Keratinocyte (primary cell): ENCODE measurements around the gene GRIK4.

Source experiments
- EZH2 ChIP-seq: IDR thresholded peaks from one replicate; pipeline ENCODE4 v1.6.1; 2012; ENCODE audit warnings: inconsistent platforms, mild to moderate bottlenecking, low read length, moderate library complexity
- TF ChIP-seq, protein P1 (sequence below), 3 experiments: IDR thresholded peaks in 1 of 3; conservative IDR thresholded peaks in 1 of 3; optimal IDR thresholded peaks in 1 of 3; 2 replicates in 2 of 3; 3 replicates in 1 of 3; pipeline versions ENCODE3 to v1.5.1; 2011; ENCODE audit warnings: low read length in 3 of 3, mild to moderate bottlenecking in 3 of 3, moderate library complexity in 2 of 3, control low read depth in 1 of 3, inconsistent platforms in 1 of 3; ENCODE audit not compliant: insufficient read depth in 2 of 3; ENCODE audit errors: extremely low read depth in 1 of 3

DNA sequence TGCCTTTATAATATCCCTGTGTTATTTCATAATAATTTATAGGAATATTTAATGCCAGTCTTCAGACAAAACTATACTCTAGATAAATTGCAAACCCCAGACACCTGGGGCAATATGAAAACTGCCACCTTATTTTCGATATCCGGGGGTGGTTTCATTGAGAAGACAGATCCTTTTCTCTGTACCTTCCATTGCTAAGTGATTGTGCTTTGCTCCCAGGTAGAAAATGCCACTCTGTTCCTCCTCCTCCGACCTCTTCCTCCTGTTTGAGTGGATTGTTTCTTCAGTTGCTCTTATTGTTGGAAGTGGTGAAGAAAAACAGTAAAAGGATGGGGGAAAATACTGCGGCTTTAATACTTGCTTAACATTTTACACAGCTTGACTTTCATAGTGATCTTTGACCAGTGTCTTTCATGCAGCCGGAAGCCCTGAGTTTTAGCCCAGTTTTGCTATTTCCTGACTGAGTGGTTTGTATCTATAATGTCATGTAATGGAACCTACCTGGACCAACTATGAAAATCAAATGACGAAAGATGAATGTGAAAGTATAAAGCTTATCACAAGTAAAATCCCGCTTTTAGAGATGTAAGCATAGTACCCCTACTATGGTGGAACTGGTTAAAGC is 5.6 kb upstream of the GRIK4 start:
- TF ChIP-seq, protein P1, sequence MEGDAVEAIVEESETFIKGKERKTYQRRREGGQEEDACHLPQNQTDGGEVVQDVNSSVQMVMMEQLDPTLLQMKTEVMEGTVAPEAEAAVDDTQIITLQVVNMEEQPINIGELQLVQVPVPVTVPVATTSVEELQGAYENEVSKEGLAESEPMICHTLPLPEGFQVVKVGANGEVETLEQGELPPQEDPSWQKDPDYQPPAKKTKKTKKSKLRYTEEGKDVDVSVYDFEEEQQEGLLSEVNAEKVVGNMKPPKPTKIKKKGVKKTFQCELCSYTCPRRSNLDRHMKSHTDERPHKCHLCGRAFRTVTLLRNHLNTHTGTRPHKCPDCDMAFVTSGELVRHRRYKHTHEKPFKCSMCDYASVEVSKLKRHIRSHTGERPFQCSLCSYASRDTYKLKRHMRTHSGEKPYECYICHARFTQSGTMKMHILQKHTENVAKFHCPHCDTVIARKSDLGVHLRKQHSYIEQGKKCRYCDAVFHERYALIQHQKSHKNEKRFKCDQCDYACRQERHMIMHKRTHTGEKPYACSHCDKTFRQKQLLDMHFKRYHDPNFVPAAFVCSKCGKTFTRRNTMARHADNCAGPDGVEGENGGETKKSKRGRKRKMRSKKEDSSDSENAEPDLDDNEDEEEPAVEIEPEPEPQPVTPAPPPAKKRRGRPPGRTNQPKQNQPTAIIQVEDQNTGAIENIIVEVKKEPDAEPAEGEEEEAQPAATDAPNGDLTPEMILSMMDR (optimal IDR thresholded peaks at IDR 0.05 in 1 of 3, IDR thresholded peaks at IDR 0.05 in 1 of 3, conservative IDR thresholded peaks at IDR 0.05 in 1 of 3; ENCODE audit: extremely low read depth in 1 of 3, insufficient read depth in 2 of 3, low read length in 3 of 3): no peak
- TF ChIP-seq EZH2: no peak
